ENCODE results near the gene CAMSAP1. TPM values are rescaled to one million over a fixed set of nuclear protein-coding genes. Genes with fewer than 3 reads are reported as not detected.

CAMSAP1 gene
- total RNA-seq, 1 donor from 2014 or later: 37.7 TPM

DNA sequence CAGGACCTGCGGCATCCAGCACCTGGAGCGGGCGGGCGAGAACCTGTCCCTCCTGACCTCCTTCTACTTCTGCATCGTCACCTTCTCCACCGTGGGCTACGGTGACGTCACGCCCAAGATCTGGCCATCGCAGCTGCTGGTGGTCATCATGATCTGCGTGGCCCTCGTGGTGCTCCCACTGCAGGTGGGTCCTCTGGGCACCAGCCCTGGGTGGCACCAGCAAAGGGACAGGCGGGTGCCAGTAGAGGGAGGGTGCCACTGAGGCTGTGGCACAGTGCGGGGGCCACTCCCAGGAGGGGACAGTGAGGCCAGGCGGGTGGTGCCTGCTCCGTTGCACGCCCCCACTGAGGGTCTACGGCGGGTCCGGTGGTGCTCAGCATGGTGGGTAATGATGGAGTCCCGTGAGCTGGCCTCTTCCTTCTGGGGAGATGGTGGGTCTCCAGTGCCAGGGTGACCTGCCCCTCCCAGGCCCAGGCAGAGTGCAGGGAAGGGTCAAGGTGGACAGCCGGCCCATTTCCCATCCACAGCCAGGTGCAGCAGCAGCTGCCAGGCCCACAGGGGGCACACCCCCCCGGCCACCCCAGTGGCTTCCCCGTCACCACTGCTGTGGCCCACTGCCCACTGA is 147.6 kb downstream of the CAMSAP1 start:
- no peak for DNase-seq

DNA sequence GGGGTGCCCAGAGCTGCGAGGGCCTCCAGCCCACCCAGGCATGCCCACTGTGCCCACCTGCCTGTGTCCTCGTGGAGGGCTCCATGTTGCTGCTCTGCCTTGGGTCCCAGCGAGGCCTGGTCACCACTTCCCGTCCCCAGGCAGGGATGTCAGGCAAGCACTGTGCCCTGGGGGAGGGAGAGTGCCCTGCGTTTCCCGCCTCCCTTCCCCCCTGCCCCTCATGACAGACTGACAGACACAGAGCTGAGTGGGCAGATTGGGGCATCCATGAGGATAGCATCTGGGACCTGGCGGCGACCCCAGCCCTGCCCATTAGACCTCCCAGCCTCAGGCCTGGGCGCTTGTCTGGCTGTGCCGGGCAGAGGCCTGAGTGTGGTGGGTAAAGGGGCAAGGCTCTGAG is 148.5 kb downstream of the CAMSAP1 start:
- DNase-seq: no peak

Other genes starting within 250 kb of the CAMSAP1 start
- gene LCN9, start 244.2 kb downstream of the CAMSAP1 start, total RNA-seq: not detected
- gene SOHLH1, start 208.1 kb downstream of the CAMSAP1 start, total RNA-seq: not detected
- gene KCNT1, start 205.4 kb downstream of the CAMSAP1 start, total RNA-seq: 2.8 TPM
- 111 TPM for gene UBAC1, start 53.8 kb upstream of the CAMSAP1 start, total RNA-seq
- 9.8 TPM for gene NACC2, start 187.7 kb upstream of the CAMSAP1 start, total RNA-seq
- gene TMEM250, start 211.3 kb upstream of the CAMSAP1 start, total RNA-seq: 28.0 TPM

Measured in tongue (tissue), 2 donors.